Uterus (tissue), 2 donors: Measurements from ENCODE around the gene ANKRD6.

Experiments used
- CTCF ChIP-seq, 4 experiments: fragments of 200-600 bp in 2 of 4; fragments of 450-650 bp in 2 of 4; sonication (generic) in 2 of 4; IDR thresholded peaks; one replicate each; pipeline ENCODE4 v1.5.1; 2016 to 2019; ENCODE audit warnings: antibody characterized with exemption in 4 of 4, mild to moderate bottlenecking in 2 of 4, moderate library complexity in 1 of 4
- POLR2A ChIP-seq, 2 donors: fragments of 450-650 bp; IDR thresholded peaks; one replicate each; pipeline ENCODE4 v1.6.1; 2016; ENCODE audit warnings: antibody characterized with exemption in 2 of 2, mild to moderate bottlenecking in 1 of 2, moderate library complexity in 1 of 2

- TF ChIP-seq CTCF (IDR thresholded peaks at IDR 0.05) = no peak
- TF ChIP-seq POLR2A (IDR thresholded peaks at IDR 0.05) = no peak
These were observed 45.9 kb upstream of the ANKRD6 start for GRCh38 chr6:89386917-89387491.
